HG03060 (cell line): ENCODE results near the gene SLC18A3.

Experiments used
- ATAC-seq: cut with Tn5 transposase; IDR thresholded peaks from one replicate; pipeline ENCODE4 v1.9.1; 2021; ENCODE audit warnings: low read depth, moderate number of reproducible peaks; ENCODE audit not compliant: unreplicated experiment

The SLC18A3 gene

DNA sequence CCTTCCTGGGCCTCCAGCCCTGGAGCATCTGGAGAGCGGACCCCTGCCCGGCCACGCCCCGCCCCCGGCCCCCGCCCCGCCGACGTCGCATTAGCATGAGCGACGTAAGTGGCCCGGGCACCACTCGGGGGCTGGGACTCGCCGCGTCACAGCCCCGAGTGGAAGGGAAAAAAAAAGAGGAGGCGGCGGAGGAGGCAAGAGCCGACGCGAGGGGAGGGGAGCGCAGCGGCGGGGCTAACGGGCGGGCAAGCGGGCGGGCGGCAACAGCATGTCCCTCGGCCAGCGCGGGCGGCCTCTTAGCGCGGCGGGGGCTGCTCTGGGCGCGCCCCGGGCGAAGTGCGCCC lies at the start of gene SLC18A3:
TSS of gene SLC18A3 (plus strand) at position 197 of the 344 bp plus-strand sequence. CDS start 431 bp downstream, outside the sequence.
- ATAC-seq: no peak

- no peak for ATAC-seq
Observed at GRCh38 chr10:49560526-49560925, 49.6 kb upstream of the SLC18A3 start.

- no peak for ATAC-seq
Observed at GRCh38 chr10:49562893-49563292, 47.2 kb upstream of the SLC18A3 start.

DNA sequence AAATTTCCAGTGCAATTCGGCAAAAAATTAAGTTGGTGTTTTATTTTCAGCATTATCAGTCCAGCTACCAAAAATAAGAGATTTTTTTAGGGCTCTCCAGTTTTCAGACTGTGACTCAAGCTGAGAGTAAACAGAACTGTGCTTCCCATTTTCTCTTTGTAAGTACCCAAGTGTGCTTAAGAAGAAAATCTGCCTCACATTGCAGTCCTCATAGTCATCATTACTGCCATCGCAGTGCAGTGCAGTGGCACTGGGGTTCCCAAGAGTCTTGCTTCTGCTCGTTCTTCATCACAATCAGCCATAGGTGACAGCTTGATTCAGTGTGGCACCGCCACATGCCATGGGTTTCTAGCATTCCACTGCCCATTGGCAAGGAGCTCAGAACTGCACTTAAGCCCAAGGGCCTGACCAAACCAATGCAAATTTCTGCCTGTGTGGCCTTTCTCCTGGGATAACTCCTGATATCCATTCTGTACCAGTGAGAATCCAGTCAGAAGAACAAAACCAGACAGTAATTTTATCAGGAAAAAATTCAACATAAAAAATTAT lies 45.6 kb upstream of the SLC18A3 start:
- no peak for ATAC-seq

DNA sequence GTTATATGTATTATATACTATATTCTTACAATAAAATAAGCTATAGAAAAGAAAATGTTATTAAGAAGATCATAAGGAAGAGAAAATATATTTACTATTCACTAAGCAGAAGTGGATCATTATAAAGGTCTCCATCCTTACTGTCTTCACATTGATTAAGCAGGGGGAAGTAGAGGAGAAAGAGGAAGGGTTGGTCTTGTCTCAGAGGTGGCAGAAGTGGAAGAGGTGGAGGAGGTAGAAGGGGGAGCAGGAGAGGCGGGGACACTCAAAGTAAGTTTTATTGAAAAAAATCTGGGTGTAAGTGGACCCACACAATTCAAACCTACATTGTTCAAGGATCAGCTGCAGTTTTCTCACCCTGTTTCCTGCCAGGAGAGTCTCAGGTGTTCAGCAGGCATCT lies 42.3 kb upstream of the SLC18A3 start:
- no peak for ATAC-seq

GRCh38 chr10:49568235-49568634 lies 41.9 kb upstream of the SLC18A3 start:
- no peak for ATAC-seq

DNA sequence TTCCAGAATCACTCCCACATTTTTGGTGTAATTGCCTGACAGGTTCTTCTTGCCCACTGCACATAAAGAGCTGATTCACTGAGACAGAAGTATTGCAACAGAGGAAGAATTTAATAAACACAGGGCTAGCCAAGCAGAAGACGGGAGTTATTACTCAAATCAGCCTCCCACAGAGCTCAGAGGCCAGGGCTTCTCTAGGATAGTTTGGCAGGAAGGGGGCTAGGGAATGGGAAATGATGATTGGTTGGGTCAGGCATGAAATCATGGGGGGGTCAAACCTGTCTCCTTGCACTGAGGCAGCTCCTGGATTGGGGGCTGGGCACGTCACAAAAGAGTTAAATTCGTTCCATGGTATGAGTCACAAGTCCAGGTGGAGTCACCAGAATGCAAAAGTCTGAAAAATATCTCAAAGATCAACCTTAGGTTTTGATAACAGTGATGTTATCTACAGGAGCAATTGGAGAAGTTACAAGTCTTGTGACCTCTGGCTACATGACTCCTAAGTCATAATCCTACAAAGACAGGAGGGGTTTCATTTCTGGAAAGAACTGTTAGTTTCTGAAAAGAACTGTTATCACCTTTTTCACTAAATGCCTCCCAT lies 41.0 kb upstream of the SLC18A3 start:
- ATAC-seq: no peak

- ATAC-seq: no peak
Observed at GRCh38 chr10:49571388-49571787, 38.7 kb upstream of the SLC18A3 start.

GRCh38 chr10:49572594-49573114 lies 37.5 kb upstream of the SLC18A3 start:
- ATAC-seq: no peak

- ATAC-seq: no peak
Observed at GRCh38 chr10:49575489-49576072, 34.5 kb upstream of the SLC18A3 start.

GRCh38 chr10:49577182-49577925 lies 32.8 kb upstream of the SLC18A3 start:
- no peak for ATAC-seq

DNA sequence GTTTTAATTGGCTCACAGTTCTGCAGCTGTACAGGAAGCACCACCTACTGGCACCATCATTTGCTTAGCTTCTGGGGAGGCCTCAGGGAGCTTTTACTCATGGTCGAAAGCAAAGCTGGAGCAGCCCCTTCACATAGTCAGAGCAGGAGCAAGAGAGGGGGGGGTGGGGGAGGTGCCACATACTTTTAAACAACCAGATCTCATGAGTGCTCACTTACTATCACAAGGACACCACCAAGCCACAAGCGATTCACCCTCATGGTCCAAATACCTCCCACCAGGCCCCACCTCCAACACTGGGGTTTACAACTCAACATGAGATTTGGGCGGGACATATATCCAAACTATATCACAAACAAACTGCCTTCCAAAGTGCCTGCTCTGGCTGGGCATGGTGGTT lies 31.7 kb upstream of the SLC18A3 start:
- ATAC-seq: no peak

DNA sequence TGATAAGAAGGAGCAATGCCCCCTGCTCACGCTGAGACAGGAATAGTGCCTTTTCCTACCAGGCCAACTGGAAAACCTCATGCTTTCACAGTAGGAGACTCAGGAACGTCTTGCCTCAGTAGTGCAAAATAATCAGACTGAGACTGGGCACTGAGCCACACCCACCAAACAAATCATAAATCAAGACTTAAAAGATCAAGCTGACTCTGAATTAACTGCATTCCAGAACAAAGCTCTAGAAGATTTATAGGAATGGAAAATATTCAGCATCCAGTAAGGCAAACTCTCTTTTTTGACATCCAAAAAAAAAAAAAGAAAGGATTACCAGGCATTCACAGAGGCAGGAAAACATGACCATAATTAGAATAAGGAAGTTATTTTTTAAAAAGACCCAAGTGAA lies 30.5 kb upstream of the SLC18A3 start:
- no peak for ATAC-seq

DNA sequence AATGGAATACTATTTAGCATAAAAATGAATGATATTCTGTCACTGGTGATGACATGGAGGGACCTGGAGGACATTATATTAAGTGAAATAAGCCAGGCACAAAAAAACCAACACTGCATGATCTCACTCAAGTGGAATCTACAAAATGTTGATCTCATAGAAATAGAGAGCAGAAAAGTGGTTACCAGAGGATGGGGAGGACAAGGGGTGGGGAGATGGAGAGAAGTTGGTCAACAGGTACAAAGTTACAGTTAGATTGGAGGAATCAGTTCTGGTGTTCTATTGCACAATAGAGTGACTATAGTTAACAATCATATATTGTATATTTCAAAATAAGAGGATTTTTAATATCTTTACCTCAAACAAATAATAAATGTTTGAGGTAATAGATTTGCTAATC lies 24.7 kb upstream of the SLC18A3 start:
- ATAC-seq: no peak

GRCh38 chr10:49587981-49588380 lies 22.1 kb upstream of the SLC18A3 start:
- no peak for ATAC-seq

DNA sequence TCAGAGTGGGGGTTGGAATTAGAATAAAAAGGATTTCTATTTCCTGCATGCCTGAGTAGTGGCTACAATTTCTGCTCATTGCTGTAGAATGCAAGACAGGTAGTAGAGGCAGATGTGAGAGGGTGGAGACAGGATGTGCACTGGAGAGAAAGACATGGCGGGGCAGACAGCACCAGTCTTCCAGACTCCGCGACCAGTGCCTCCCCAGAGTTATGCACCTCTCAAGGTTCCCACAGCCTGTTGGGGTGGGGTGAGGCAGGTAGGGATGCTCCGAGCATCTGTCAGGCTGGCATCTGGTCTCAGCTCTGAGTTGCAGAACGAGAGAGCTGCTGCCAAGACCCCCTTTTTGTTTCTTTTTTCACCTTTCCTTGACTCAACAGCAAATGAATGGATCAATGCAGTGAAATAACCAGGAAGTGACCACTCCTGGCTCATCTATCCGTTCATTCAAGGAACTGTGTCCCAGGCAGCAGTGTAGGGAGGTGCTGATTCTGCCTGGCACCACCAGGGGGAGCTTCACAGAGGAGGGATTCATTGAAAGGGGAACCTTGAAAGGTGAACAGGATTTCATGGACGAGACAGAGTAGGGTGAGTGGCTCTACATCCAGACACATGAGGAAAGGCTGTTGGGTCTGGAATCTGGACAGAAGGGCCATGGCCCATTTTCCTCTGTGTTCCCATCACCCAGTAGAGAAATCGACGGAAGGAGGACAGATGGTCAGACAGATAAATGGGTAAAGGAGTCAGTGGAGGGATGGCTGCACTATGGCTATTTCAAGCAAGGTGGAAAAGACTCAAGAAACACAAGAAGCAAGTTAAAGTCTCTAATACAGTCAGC lies 17.2 kb upstream of the SLC18A3 start:
- no peak for ATAC-seq

- no peak for ATAC-seq
Observed at GRCh38 chr10:49593564-49593875, 16.6 kb upstream of the SLC18A3 start.

GRCh38 chr10:49593998-49594397 lies 16.1 kb upstream of the SLC18A3 start:
- ATAC-seq: no peak

DNA sequence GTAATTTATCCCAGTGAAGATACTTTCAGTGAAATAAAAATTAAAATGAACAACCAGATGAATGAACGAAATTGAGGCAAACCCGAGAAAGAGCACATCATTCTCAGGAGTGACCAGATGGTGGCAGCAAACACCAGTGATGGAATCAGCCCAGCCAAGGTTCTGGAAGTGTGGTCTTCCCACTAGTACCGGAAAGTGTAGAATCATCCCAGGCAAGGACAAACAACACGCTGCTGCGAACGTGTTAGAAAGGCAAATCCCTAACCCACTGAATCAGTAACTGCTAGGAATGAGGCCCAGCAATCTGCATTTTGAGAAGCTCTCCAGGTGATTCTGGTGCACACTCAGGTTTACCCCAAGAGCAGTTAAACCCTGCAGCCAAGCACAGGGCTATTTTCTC lies 15.5 kb upstream of the SLC18A3 start:
- ATAC-seq: no peak

DNA sequence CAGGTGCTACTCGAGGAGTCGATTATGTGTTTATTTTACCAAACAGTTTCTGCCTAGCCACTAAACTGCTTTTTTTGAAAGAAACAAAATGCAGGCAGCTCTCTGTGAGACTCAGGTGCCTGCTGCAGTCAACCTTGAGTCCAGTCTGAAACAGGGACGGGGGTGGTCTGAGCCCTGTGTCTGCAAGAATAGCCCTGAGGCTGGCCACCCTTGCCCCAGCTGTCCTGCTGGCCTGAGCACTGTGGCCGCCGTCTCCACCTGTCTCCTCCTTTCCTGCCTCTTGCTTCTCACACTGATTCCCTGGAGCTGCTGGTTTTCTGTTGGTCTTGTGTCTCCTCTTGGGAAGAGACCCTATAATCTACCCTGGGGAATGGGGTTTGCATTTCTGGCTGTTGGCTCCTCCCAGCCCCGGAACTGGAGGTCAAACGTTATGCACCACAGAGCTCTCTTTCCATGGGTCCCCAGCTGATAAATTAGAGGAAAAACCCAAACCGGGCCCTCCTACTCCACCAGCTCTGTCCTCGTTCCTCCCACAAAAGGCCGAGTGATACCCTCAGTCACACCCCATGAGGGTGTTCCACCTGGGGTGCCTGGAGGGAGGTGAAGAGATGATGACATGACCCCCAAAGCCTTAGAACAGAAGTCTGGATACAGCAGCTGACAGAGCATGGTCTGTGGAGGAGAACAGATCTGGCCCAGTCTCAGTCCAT lies 15.0 kb upstream of the SLC18A3 start:
- no peak for ATAC-seq
